Right atrium auricular region (tissue), 2 donors: Measurements from ENCODE around the gene MDK. TPM values are rescaled to one million over a fixed set of nuclear protein-coding genes. Genes with fewer than 3 reads are reported as not detected.
"Not testable (repeated sequence)": the region's sequence is repeated elsewhere in the genome, so short reads cannot be mapped to it uniquely, and the experiment has no call there.

ENCODE experiments used
- DNase-seq: peaks from one replicate; pipeline ENCODE4 v3.0.0-alpha.2; 2019; ENCODE audit warnings: low spot score
- H3K27ac ChIP-seq, 2 donors: fragments of 200-600 bp; sonication (generic); 1 replicate in 1 of 2; 2 replicates in 1 of 2; pipeline ENCODE4 v1.5.1; 2016 to 2019
- H3K27me3 ChIP-seq, 2 donors: fragments of 200-600 bp; sonication (generic); one replicate each; pipeline versions ENCODE4 v1.5.1 to v1.6.0; 2017 to 2019
- H3K36me3 ChIP-seq: fragments of 200-600 bp; sonication (generic); one replicate; pipeline ENCODE4 v1.5.1; 2016
- H3K4me1 ChIP-seq, 2 donors: fragments of 200-600 bp; sonication (generic); one replicate each; pipeline versions ENCODE4 v1.5.1 to v1.6.0; 2017 to 2019
- H3K4me3 ChIP-seq, 2 donors: fragments of 200-600 bp; sonication (generic); 1 replicate in 1 of 2; 2 replicates in 1 of 2; pipeline ENCODE4 v1.5.1; 2017 to 2019; ENCODE audit warnings: mild to moderate bottlenecking in 1 of 2, moderate library complexity in 1 of 2
- H3K9me3 ChIP-seq, 2 donors: fragments of 200-600 bp; sonication (generic); one replicate each; pipeline ENCODE4 v1.5.1; 2019
- CTCF ChIP-seq, 2 donors: fragments of 200-600 bp; sonication (generic); IDR thresholded peaks; one replicate each; pipeline ENCODE4 v1.5.1; 2019; ENCODE audit warnings: antibody characterized with exemption in 2 of 2
- total RNA-seq, 2 donors: library from RNA; depleted of rRNA; stranded (reverse); fragments of >200 nt; gene quantifications; one replicate each; pipeline ENCODE4 v1.1.0, GENCODE V29; 2016

The MDK gene
- total RNA-seq, 2 donors from 2014 or later = 11.9 to 26.4 TPM

GRCh38 chr11:46377831-46378230 is 3.6 kb upstream of the MDK start:
- Histone ChIP-seq H3K27ac (no peak overlapping the region), H3K4me3 (no peak overlapping the region), H3K36me3 (peaks cover 56% of the 10 kb centered on the region), H3K4me1 (peaks cover 0 to 26% of the 10 kb centered on the region in 2 donors), H3K27me3 (no peaks in the 10 kb centered on the region), H3K9me3 (no peaks in the 10 kb centered on the region)
- TF ChIP-seq CTCF (IDR thresholded peaks at IDR 0.05) = no peak
- DNase-seq = no peak

- no peaks in the 10 kb centered on the region for H3K27me3 ChIP-seq
- H3K27ac ChIP-seq = no peak overlapping the region
- H3K4me3 ChIP-seq = no peak overlapping the region
- TF ChIP-seq CTCF (IDR thresholded peaks at IDR 0.05) = no peak
- peaks cover 0 to 28% of the 10 kb centered on the region in 2 donors for H3K4me1 ChIP-seq
- H3K36me3 ChIP-seq = peaks cover 55% of the 10 kb centered on the region
- no peak for DNase-seq
- H3K9me3 ChIP-seq = no peaks in the 10 kb centered on the region
These were observed 3.2 kb upstream of the MDK start for GRCh38 chr11:46378296-46378695.

- Histone ChIP-seq H3K4me1 (peaks cover 0 to 28% of the 10 kb centered on the region in 2 donors), H3K27me3 (no peaks in the 10 kb centered on the region), H3K36me3 (peaks cover 49% of the 10 kb centered on the region), H3K27ac (peak overlapping the region in 1 of 2 donors; percentile 75), H3K4me3 (no peak overlapping the region), H3K9me3 (no peaks in the 10 kb centered on the region)
- no peak for TF ChIP-seq CTCF (IDR thresholded peaks at IDR 0.05)
- no peak for DNase-seq
These were observed 2.5 kb upstream of the MDK start for GRCh38 chr11:46378811-46379481.

GRCh38 chr11:46379482-46380293 is 1.8 kb upstream of the MDK start:
- H3K27ac ChIP-seq = peak overlapping the region; percentile 75
- not testable (repeated sequence) for DNase-seq, H3K9me3 ChIP-seq, H3K27me3 ChIP-seq
- peak overlapping the region in 1 of 2 donors; percentile 69 for H3K4me3 ChIP-seq
- peaks cover 0 to 28% of the 10 kb centered on the region in 2 donors for H3K4me1 ChIP-seq
- peaks cover 41% of the 10 kb centered on the region for H3K36me3 ChIP-seq

- peaks cover 33% of the 10 kb centered on the region for H3K36me3 ChIP-seq
- TF ChIP-seq CTCF (IDR thresholded peaks at IDR 0.05) = no peak
- H3K27ac ChIP-seq = peak overlapping the region; percentile 75
- no peaks in the 10 kb centered on the region for H3K9me3 ChIP-seq
- peak overlapping the region; percentile 54 to 69 for H3K4me3 ChIP-seq
- H3K27me3 ChIP-seq = no peaks in the 10 kb centered on the region
- H3K4me1 ChIP-seq = peaks cover 0 to 28% of the 10 kb centered on the region in 2 donors
- DNase-seq = peak; percentile 74
These were observed 975 bp upstream of the MDK start for GRCh38 chr11:46380340-46381047.
